Panc1 (cell line): ENCODE results near the gene SOCS2. TPM values are rescaled to one million over a fixed set of nuclear protein-coding genes. Genes with fewer than 3 reads are reported as not detected.

Experiments
- ATAC-seq: fragments of 200-7000 bp; cut with Tn5 transposase; 2 replicates; pipeline ENCODE4 v1.9.1; 2020; ENCODE audit warnings: mild to moderate bottlenecking, moderate library complexity
- BruUV-seq: library from RNA; stranded (reverse); fragments of 400-500 nt; replicated peaks from 2 replicates; lab custom pipeline; 2021; lab: Mats Ljungman, UMichigan
- CTCF ChIA-PET: fragments of 300-600 bp; sonication (Branson Sonifier 250); formaldehyde crosslinking; loops from one replicate; lab custom pipeline; 2022; ENCODE audit warnings: antibody characterized with exemption; lab: Charles Lee
- POLR2A ChIA-PET: fragments of 300-600 bp; sonication (Branson Sonifier 250); formaldehyde crosslinking; loops from one replicate; lab custom pipeline; 2022; ENCODE audit warnings: antibody characterized with exemption; lab: Charles Lee
- DNase-seq: peaks from one replicate; pipeline ENCODE4 v3.0.0-alpha.2; 2010; ENCODE audit warnings: low read depth, low spot score
- H3K27ac ChIP-seq: 2 replicates; pipeline ENCODE4 v1.5.1; 2011; ENCODE audit warnings: mild to moderate bottlenecking, low read length, inconsistent platforms
- H3K27me3 ChIP-seq: fragments of 200-500 bp; sonication (Bioruptor generic); 2 replicates; pipeline ENCODE4 v1.6.0; 2014; ENCODE audit warnings: low read length, inconsistent platforms; ENCODE audit not compliant: control insufficient read depth, insufficient read depth
- H3K36me3 ChIP-seq: fragments of 200-500 bp; sonication (Bioruptor generic); 2 replicates; pipeline ENCODE4 v1.5.1; 2014; ENCODE audit warnings: inconsistent platforms, mild to moderate bottlenecking, low read length, moderate library complexity; ENCODE audit not compliant: control insufficient read depth, insufficient read depth
- H3K4me1 ChIP-seq: 2 replicates; pipeline ENCODE4 v1.5.1; 2011; ENCODE audit warnings: inconsistent platforms, mild to moderate bottlenecking, low read length, moderate library complexity; ENCODE audit not compliant: control insufficient read depth, insufficient read depth
- H3K4me3 ChIP-seq, 2 experiments: 2 replicates each; pipeline ENCODE4 v1.5.1; 2011 to 2012; ENCODE audit warnings: low read depth in 2 of 2, low read length in 2 of 2, mild to moderate bottlenecking in 2 of 2, inconsistent platforms in 1 of 2, moderate library complexity in 1 of 2
- H3K9me3 ChIP-seq: fragments of 200-500 bp; sonication (Bioruptor generic); 2 replicates; pipeline ENCODE4 v1.5.1; 2014; ENCODE audit warnings: low read depth, mild to moderate bottlenecking, inconsistent platforms, low read length, moderate library complexity; ENCODE audit not compliant: control insufficient read depth, insufficient read depth
- POLR2AphosphoS5 ChIP-seq: IDR thresholded peaks from 2 replicates; pipeline ENCODE4 v1.6.1; 2012; ENCODE audit warnings: mild to moderate bottlenecking, low read depth, low read length, moderate library complexity
- SIN3A ChIP-seq: IDR thresholded peaks from 2 replicates; pipeline ENCODE4 v1.6.1; 2012; ENCODE audit warnings: low read depth, mild to moderate bottlenecking, low read length, moderate library complexity, borderline replicate concordance; ENCODE audit not compliant: insufficient read depth
- TCF7L2 ChIP-seq: IDR thresholded peaks from 2 replicates; pipeline ENCODE4 v1.6.1; 2011; ENCODE audit warnings: mild to moderate bottlenecking, low read depth, low read length, inconsistent platforms
- in situ Hi-C: cut with HindIII; loops from 2 replicates; pipeline ENCODE4 v1.10.0; 2016; ENCODE audit warnings: low sequenced_read_pairs, low pct_unique_long_range_greater_than_20kb
- intact Hi-C: fragments of 100-400 bp; cut with micrococcal nuclease; formaldehyde crosslinking; loops from one replicate; pipeline ENCODE4 v1.10.0; 2022; ENCODE audit not compliant: unreplicated experiment
- total RNA-seq: library from RNA; stranded (reverse); gene quantifications from one replicate; pipeline ENCODE4 v1.2.1, GENCODE V29; 2021; ENCODE audit not compliant: unreplicated experiment
- TF ChIP-seq, protein P1 (sequence below), 2 experiments: IDR thresholded peaks; 2 replicates each; pipeline ENCODE4 v1.6.1; 2011 to 2012; ENCODE audit warnings: low read depth in 2 of 2, control low read depth in 1 of 2, low read length in 1 of 2, mild to moderate bottlenecking in 1 of 2, moderate library complexity in 1 of 2; ENCODE audit not compliant: insufficient read depth in 1 of 2
- TF ChIP-seq, protein P2 (sequence below): fragments of 450-650 bp; IDR thresholded peaks from 2 replicates; pipeline ENCODE4 v1.5.1; 2017; ENCODE audit warnings: mild to moderate bottlenecking

The SOCS2 gene
- total RNA-seq, 1 experiment from 2014 or later: 33.8 TPM

DNA sequence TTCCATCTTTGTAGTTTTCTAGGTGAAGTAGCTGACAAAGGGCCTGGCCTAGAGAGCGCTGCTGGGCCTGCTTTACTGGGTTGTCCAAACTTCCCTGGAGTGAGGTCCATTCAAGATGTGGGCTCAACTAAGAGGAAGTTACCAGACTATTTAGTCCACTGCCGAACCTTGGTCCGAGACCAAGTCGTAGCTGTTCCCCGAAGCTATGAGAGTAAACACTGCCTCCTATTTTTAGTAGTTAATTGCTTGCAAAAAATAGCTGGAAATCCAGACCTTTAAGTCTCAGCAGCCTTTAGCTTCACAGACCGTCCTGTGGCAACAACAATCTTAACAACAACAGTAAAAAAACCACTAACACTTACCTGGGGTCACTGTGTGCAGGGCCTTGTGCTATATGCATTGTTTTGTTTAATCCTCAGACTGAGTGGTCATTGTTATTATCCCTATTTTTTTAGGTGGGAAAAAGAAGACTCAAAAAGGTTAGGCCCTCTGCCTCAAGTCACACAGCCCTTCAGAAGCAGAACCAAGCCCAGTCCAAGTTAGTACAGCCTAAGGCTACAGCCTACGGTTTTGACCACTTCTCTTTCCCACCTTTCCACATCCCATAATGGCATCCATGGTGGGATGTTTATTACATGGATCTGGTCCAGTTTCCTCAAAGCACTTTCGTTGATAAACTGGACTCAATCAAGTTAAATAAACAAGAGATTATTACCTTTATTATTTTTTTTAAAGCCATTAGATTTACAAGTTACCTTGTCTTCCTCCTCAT, 30.6 kb downstream of the SOCS2 start:
- Histone ChIP-seq H3K27ac (no peak overlapping the region), H3K4me1 (no peaks in the 10 kb centered on the region), H3K36me3 (no peaks in the 10 kb centered on the region), H3K27me3 (no peaks in the 10 kb centered on the region), H3K4me3 (no peak overlapping the region), H3K9me3 (no peaks in the 10 kb centered on the region)
- no TSS peak for BruUV-seq
- ChIA-PET CTCF (no interaction called here), POLR2A (no interaction called here)
- intact Hi-C loops (no loop called here), in situ Hi-C loops (no loop called here)
- ATAC-seq (no peak; the same call in 1 of the 2 replicates), DNase-seq (no peak)
- TF ChIP-seq TCF7L2 (no peak), SIN3A (no peak), POLR2AphosphoS5 (no peak)
- TF ChIP-seq, protein P1, sequence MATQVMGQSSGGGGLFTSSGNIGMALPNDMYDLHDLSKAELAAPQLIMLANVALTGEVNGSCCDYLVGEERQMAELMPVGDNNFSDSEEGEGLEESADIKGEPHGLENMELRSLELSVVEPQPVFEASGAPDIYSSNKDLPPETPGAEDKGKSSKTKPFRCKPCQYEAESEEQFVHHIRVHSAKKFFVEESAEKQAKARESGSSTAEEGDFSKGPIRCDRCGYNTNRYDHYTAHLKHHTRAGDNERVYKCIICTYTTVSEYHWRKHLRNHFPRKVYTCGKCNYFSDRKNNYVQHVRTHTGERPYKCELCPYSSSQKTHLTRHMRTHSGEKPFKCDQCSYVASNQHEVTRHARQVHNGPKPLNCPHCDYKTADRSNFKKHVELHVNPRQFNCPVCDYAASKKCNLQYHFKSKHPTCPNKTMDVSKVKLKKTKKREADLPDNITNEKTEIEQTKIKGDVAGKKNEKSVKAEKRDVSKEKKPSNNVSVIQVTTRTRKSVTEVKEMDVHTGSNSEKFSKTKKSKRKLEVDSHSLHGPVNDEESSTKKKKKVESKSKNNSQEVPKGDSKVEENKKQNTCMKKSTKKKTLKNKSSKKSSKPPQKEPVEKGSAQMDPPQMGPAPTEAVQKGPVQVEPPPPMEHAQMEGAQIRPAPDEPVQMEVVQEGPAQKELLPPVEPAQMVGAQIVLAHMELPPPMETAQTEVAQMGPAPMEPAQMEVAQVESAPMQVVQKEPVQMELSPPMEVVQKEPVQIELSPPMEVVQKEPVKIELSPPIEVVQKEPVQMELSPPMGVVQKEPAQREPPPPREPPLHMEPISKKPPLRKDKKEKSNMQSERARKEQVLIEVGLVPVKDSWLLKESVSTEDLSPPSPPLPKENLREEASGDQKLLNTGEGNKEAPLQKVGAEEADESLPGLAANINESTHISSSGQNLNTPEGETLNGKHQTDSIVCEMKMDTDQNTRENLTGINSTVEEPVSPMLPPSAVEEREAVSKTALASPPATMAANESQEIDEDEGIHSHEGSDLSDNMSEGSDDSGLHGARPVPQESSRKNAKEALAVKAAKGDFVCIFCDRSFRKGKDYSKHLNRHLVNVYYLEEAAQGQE (IDR thresholded peaks at IDR 0.05; ENCODE audit: insufficient read depth in 1 of 2, low read depth in 2 of 2, low read length in 1 of 2): no peak
- TF ChIP-seq, protein P2, sequence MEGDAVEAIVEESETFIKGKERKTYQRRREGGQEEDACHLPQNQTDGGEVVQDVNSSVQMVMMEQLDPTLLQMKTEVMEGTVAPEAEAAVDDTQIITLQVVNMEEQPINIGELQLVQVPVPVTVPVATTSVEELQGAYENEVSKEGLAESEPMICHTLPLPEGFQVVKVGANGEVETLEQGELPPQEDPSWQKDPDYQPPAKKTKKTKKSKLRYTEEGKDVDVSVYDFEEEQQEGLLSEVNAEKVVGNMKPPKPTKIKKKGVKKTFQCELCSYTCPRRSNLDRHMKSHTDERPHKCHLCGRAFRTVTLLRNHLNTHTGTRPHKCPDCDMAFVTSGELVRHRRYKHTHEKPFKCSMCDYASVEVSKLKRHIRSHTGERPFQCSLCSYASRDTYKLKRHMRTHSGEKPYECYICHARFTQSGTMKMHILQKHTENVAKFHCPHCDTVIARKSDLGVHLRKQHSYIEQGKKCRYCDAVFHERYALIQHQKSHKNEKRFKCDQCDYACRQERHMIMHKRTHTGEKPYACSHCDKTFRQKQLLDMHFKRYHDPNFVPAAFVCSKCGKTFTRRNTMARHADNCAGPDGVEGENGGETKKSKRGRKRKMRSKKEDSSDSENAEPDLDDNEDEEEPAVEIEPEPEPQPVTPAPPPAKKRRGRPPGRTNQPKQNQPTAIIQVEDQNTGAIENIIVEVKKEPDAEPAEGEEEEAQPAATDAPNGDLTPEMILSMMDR: no peak

DNA sequence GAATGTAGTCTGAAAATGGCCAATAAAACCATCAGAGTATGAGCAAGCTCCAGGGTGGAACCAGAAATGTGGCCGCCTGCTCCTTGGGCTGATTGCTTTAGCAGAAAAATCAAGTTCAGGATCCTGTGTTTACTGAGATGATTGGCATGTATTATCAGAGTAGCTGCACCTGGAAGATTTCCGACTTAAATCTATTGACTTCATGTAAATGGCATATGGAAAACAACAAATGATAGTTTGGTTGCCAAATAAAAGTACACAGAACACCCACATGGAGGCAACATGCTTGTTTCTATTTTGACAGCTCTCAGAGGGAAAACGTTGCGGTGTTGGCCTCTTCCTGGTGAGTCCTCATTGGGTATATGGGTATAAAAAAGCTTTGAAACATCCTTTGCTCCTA, 31.3 kb downstream of the SOCS2 start:
- ChIA-PET POLR2A (no interaction called here), CTCF (no interaction called here)
- DNase-seq: no peak
- TF ChIP-seq, protein P2: no peak; the same call in 1 of the 2 replicates
- TF ChIP-seq SIN3A: no peak
- TF ChIP-seq TCF7L2: no peak
- no peak for TF ChIP-seq POLR2AphosphoS5
- TF ChIP-seq, protein P1 (IDR thresholded peaks at IDR 0.05; ENCODE audit: insufficient read depth in 1 of 2, low read depth in 2 of 2, low read length in 1 of 2): no peak
- H3K4me1 ChIP-seq: no peaks in the 10 kb centered on the region
- in situ Hi-C loops: no loop called here
- no peak overlapping the region for H3K27ac ChIP-seq
- no peak for ATAC-seq
- no peaks in the 10 kb centered on the region for H3K36me3 ChIP-seq
- BruUV-seq: no TSS peak
- H3K9me3 ChIP-seq: no peaks in the 10 kb centered on the region
- intact Hi-C loops: no loop called here
- H3K4me3 ChIP-seq: no peak overlapping the region
- H3K27me3 ChIP-seq: no peaks in the 10 kb centered on the region
